AG09319 (cell line): Measurements from ENCODE around the gene TMCC2.

Experiments used
- DNase-seq: peaks from one replicate; pipeline ENCODE4 v3.0.0-alpha.2; 2010; ENCODE audit warnings: low read depth; ENCODE audit errors: extremely low read depth
- TF ChIP-seq, protein P1 (sequence below): IDR thresholded peaks from 2 replicates; pipeline ENCODE4 v1.5.1; 2011; ENCODE audit warnings: low read depth, mild to moderate bottlenecking, inconsistent platforms, low read length, moderate library complexity

Gene TMCC2

DNA sequence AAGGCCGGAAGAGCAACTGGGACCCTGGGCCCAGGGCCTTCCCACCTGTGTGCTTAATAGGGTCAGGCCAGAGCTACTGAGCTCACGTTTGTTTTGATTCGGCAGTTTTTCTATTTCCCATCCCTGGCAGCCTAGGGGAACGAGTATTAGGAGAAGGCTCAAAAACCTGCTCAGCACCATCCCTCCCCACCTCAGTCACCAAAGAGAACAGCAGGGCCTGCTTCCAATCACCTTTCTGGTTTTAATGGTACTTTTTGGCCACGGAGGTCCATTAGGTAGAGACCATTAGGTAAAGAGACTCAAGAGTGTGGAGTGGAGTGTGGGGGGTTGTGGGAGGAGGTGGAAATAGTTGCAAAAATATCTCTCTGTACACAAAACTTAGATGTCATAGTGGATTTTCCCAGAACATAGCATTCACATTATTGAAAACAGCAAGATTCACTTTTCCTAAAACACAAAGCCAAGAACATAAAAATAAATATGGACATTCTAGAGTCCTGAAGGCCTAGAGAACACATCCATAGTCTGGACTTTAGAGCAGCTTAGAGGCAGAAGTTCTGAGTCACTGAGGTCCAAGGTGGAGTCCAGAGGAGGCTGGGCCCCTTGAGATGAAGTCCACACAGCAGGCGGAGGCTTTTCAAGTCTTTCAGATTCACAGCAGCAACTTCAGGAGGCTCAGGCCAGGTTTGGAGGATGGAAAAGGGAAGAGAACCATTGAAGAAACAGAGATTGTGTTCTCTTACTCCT lies 74.3 kb downstream of the TMCC2 start:
- TF ChIP-seq, protein P1, sequence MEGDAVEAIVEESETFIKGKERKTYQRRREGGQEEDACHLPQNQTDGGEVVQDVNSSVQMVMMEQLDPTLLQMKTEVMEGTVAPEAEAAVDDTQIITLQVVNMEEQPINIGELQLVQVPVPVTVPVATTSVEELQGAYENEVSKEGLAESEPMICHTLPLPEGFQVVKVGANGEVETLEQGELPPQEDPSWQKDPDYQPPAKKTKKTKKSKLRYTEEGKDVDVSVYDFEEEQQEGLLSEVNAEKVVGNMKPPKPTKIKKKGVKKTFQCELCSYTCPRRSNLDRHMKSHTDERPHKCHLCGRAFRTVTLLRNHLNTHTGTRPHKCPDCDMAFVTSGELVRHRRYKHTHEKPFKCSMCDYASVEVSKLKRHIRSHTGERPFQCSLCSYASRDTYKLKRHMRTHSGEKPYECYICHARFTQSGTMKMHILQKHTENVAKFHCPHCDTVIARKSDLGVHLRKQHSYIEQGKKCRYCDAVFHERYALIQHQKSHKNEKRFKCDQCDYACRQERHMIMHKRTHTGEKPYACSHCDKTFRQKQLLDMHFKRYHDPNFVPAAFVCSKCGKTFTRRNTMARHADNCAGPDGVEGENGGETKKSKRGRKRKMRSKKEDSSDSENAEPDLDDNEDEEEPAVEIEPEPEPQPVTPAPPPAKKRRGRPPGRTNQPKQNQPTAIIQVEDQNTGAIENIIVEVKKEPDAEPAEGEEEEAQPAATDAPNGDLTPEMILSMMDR = no peak
- DNase-seq = no peak

DNA sequence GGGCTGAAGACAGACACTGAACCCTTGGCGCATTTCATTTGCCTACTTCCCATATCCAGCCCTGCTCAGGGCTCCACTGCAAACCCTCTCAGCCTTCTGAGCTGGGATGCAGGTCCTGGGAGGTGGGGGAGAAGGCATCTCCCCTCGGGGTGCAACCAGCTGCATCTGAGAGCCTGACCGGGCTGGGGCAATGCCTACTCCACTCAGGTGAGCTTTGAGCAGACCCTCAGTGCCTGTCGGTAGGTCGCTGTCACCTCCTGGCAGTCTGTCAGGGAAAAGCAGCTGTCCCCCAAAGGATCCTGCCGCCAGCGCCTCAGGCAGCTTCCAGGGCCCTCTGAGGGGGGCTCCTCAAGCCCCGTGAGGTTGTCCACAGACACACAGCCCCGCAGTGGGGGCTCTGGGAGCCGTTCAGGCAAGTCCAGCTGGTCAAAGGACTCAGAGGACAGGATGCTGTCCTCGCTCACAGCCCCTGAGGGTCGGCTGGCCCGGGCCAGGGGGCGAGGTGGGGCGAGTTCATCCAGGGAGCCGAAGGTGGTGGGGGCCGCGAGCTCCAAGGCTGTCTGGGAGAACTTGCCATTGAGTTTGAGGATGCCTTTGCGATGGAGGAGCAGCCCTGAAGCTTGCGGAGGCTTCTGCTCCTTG lies 75.6 kb downstream of the TMCC2 start:
- no peak for DNase-seq
- TF ChIP-seq, protein P1 = no peak

DNA sequence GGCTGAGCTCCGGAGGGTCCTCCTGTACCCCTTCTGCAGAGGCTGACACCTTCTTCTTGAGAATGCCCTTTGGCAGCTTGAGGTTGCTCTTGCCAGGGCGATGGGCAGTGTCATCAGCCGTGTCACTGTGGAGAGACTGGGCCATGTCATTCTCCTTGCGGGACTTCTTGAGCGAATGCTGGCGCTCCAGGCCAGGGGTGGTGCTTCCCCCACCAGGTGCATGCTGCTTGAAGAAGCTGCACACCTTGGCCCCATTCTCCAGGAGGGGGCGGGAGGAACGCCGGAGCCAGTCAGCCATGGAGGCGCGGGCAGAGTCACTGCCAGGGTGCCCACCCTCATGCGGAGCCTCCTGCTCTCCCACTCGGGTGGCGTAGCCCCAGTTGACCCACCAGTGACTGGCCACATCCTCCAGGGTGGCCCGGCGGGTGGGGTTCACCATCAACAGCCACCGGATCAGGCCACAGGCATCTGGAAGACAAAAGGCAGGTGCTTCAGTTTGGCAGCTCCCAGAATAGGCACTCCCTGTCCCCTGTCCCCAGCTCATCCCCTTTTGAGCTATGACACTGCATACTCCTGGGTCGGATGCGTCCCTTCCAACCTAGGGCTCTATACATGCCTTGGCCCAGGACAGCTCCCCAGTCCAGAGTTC lies 76.4 kb downstream of the TMCC2 start:
- DNase-seq = no peak
- TF ChIP-seq, protein P1 = no peak

DNA sequence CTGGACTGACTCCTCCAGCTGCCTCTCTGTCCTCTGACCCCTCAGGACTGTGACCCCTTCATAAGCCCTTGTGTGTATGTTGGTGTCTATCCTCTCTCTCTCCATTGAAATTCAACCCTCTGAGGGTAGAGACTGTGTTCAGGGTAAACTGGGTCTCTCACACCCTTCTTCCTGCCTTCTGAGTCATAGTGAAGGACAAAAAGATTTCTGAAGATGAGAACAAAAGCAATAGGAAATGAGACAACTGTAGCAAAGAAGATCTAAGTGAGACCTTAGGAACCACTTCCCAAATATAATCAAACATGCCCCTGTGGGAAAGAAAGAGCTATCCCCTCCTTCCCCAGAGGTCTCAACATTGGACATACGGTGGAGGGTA lies 76.9 kb downstream of the TMCC2 start:
- TF ChIP-seq, protein P1 = no peak
- no peak for DNase-seq

DNA sequence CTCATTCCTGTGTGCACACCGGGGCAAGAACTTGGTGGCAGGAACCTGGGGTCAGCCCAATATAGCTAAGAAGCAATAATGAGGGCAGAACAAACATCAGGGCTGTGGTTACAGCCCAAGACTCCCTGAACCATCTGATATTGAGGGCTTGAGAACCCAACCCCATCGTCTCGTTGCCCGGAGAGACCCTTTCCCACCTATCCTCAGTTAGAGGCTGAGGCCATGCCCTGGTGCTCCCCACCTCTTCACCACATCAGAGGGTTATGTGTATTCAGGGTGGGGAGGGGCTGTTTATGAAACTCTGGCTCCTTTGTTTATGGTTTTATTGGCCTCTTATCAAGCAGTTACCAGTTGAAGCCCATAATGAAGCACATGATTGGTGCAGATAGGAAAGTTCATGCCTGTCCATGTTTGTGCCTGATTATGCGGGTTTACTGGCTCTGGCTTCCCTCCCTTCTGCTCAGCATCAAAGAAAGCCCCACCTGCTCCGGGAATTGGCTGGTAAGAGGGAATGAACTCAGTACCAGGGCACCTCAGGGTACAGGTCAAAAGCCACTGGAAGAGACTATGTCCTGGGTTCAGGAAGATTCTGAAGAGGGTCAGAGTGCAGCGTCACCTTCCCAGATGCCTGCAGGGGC lies 79.3 kb downstream of the TMCC2 start:
- no peak for DNase-seq
- TF ChIP-seq, protein P1 = no peak

DNA sequence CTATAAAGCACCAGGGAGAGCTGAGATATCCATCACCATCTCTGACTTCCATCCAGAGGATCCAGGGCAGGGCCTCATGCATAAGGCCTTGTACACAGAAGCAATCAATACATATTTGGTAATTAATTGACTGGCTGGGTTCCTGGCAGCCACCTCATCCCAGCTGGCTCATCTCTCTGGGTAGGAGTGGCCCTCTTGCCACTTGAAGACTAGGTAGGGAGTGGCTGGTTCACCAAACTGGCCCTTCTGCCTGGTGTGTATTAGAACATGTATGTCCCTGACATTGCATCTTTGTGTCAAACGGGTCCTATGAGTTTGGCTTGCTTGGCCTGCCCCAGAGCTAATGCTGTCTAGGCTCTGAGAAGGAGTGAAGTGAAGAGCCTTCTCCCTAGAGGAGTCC lies 82.0 kb downstream of the TMCC2 start:
- TF ChIP-seq, protein P1 = no peak
- DNase-seq = no peak
